A549 (cell line): ENCODE results near the gene PTPRG. TPM values are rescaled to one million over a fixed set of nuclear protein-coding genes. Genes with fewer than 3 reads are reported as not detected.

Source experiments
- ATAC-seq, 2 experiments: fragments of 200-7000 bp in 1 of 2; fragments of >200 bp in 1 of 2; cut with Nextera tagmentation in 1 of 2; cut with Tn5 transposase in 1 of 2; 3 replicates each; pipeline versions ENCODE4 v1.8.0 to v1.9.1; 2018 to 2020; ENCODE audit warnings: mild to moderate bottlenecking in 1 of 2, moderate library complexity in 1 of 2
- CTCF ChIA-PET: fragments of 300-600 bp; sonication (Branson Sonifier 250); formaldehyde crosslinking; extraction: SDS; loops from one replicate; lab custom pipeline; 2021; ENCODE audit warnings: antibody characterized with exemption, inconsistent platforms; lab: Yijun Ruan, JAX
- POLR2A ChIA-PET: fragments of 350-600 bp; formaldehyde crosslinking; extraction: SDS; loops from one replicate; lab custom pipeline; 2021; ENCODE audit warnings: antibody characterized with exemption, inconsistent platforms; lab: Yijun Ruan, JAX
- DNase-seq, 2 experiments: peaks; one replicate each; pipeline versions ENCODE4 v3.0.0 to v3.0.0-alpha.2; 2011 to 2016; ENCODE audit warnings: low read depth in 1 of 2, low spot score in 1 of 2
- FAIRE-seq: peaks from 2 replicates; lab custom pipeline; 2011; peaks lifted over from hg19 to GRCh38; lab: Jason Lieb, UNC
- H3K27ac ChIP-seq, 2 experiments: fragments of >200 bp; sonication (Bioruptor Twin); formaldehyde crosslinking; 3 replicates each; pipeline ENCODE4 v1.5.1; 2016 to 2017
- H3K4me1 ChIP-seq: fragments of >200 bp; sonication (Bioruptor Twin); formaldehyde crosslinking; 3 replicates; pipeline ENCODE4 v1.6.1; 2016
- H3K4me2 ChIP-seq: fragments of >200 bp; sonication (Bioruptor Twin); formaldehyde crosslinking; 3 replicates; pipeline ENCODE4 v1.6.1; 2016
- H3K4me3 ChIP-seq: fragments of >200 bp; sonication (Bioruptor Twin); formaldehyde crosslinking; 3 replicates; pipeline ENCODE4 v1.5.1; 2016
- H3K9me3 ChIP-seq: fragments of >200 bp; sonication (Bioruptor Twin); formaldehyde crosslinking; 3 replicates; pipeline ENCODE4 v1.6.1; 2016
- CBX2 ChIP-seq: fragments of 200-600 bp; sonication (generic); IDR thresholded peaks from 2 replicates; pipeline ENCODE4 v1.6.1; 2016; ENCODE audit warnings: low read depth, mild to moderate bottlenecking, borderline replicate concordance
- CBX8 ChIP-seq: fragments of 200-600 bp; sonication (generic); IDR thresholded peaks from 2 replicates; pipeline ENCODE4 v1.6.1; 2016
- CHD4 ChIP-seq: fragments of 200-600 bp; sonication (generic); IDR thresholded peaks from 2 replicates; pipeline ENCODE4 v1.6.1; 2016; ENCODE audit warnings: antibody characterized with exemption, mild to moderate bottlenecking, borderline replicate concordance
- EHF ChIP-seq: fragments of 250-450 bp; sonication (Bioruptor Pico); IDR thresholded peaks from 2 replicates; pipeline ENCODE4 v1.5.0; 2020; ENCODE audit warnings: mild to moderate bottlenecking
- EHMT2 ChIP-seq: fragments of 200-600 bp; sonication (generic); IDR thresholded peaks from 2 replicates; pipeline ENCODE4 v1.6.1; 2016; ENCODE audit warnings: antibody characterized with exemption, low read depth, mild to moderate bottlenecking, moderate library complexity
- HEYL ChIP-seq: fragments of 250-450 bp; sonication (Bioruptor Pico); IDR thresholded peaks from 2 replicates; pipeline ENCODE4 v1.8.0; 2021; ENCODE audit warnings: mild to moderate bottlenecking, moderate library complexity
- HMGXB4 ChIP-seq: fragments of 250-450 bp; sonication (Bioruptor Pico); IDR thresholded peaks from 2 replicates; pipeline ENCODE4 v1.5.0; 2021; ENCODE audit warnings: mild to moderate bottlenecking, moderate library complexity, borderline replicate concordance
- HOXA7 ChIP-seq: fragments of 250-450 bp; sonication (Bioruptor Pico); IDR thresholded peaks from 2 replicates; pipeline ENCODE4 v1.5.0; 2020; ENCODE audit warnings: mild to moderate bottlenecking, moderate library complexity
- HOXB13 ChIP-seq: fragments of 250-450 bp; sonication (Bioruptor Pico); IDR thresholded peaks from 2 replicates; pipeline ENCODE4 v1.5.0; 2020; ENCODE audit warnings: low read depth, mild to moderate bottlenecking, moderate library complexity
- JUN ChIP-seq, 2 experiments: fragments of >200 bp; sonication (Bioruptor Twin); formaldehyde crosslinking; IDR thresholded peaks; 2 replicates in 1 of 2; 3 replicates in 1 of 2; pipeline ENCODE4 v1.6.1; 2016 to 2017
- JUNB ChIP-seq: fragments of >200 bp; sonication (Bioruptor Twin); formaldehyde crosslinking; IDR thresholded peaks from 2 replicates; pipeline ENCODE4 v1.6.1; 2016
- KDM5A ChIP-seq: fragments of 200-600 bp; sonication (generic); IDR thresholded peaks from 2 replicates; pipeline ENCODE4 v1.6.1; 2016; ENCODE audit warnings: antibody characterized with exemption, mild to moderate bottlenecking
- MAFK ChIP-seq: fragments of 450-650 bp; IDR thresholded peaks from 2 replicates; pipeline ENCODE4 v1.6.1; 2014; ENCODE audit not compliant: partially characterized antibody
- NR3C1 ChIP-seq: fragments of >200 bp; sonication (Bioruptor Twin); formaldehyde crosslinking; IDR thresholded peaks from 3 replicates; pipeline ENCODE4 v1.6.1; 2017
- POLR2A ChIP-seq: IDR thresholded peaks from 2 replicates; pipeline ENCODE4 v1.6.1; 2012; ENCODE audit warnings: mild to moderate bottlenecking, low read length
- POLR2AphosphoS2 ChIP-seq: conservative IDR thresholded peaks from 2 replicates; pipeline ENCODE4 v1.6.1; 2012; ENCODE audit warnings: low read length, improper control_type of control experiment, inconsistent platforms
- RARB ChIP-seq: fragments of 250-450 bp; sonication (Bioruptor Pico); IDR thresholded peaks from 2 replicates; pipeline ENCODE4 v1.8.0; 2021; ENCODE audit warnings: mild to moderate bottlenecking, moderate library complexity
- RFX5 ChIP-seq: fragments of 450-650 bp; IDR thresholded peaks from 2 replicates; pipeline ENCODE4 v1.7.1; 2014; ENCODE audit warnings: antibody characterized with exemption, mild to moderate bottlenecking, moderate library complexity
- SMC3 ChIP-seq: fragments of >200 bp; sonication (Bioruptor Twin); formaldehyde crosslinking; IDR thresholded peaks from 3 replicates; pipeline ENCODE4 v1.6.1; 2018; ENCODE audit warnings: inconsistent platforms
- ZC3H11A ChIP-seq: fragments of 450-650 bp; IDR thresholded peaks from 2 replicates; pipeline ENCODE4 v1.6.1; 2014; ENCODE audit warnings: antibody characterized with exemption, mild to moderate bottlenecking
- ZFP36 ChIP-seq: fragments of 450-650 bp; IDR thresholded peaks from 2 replicates; pipeline ENCODE4 v1.6.1; 2014; ENCODE audit warnings: borderline replicate concordance; ENCODE audit not compliant: partially characterized antibody
- ZNF302 ChIP-seq: fragments of 250-450 bp; sonication (Bioruptor Pico); IDR thresholded peaks from 2 replicates; pipeline ENCODE4 v1.9.0; 2021; ENCODE audit warnings: inconsistent platforms, mild to moderate bottlenecking, moderate library complexity
- ZSCAN20 ChIP-seq: fragments of 250-450 bp; sonication (Bioruptor Pico); IDR thresholded peaks from 2 replicates; pipeline ENCODE4 v1.8.0; 2022; ENCODE audit warnings: mild to moderate bottlenecking, moderate library complexity
- WGBS: methylation state at CpG from one replicate; pipeline ENCODE4 v1.1.6; 2017; ENCODE audit errors: missing lambda C conversion rate; 5-methylcytosine and 5-hydroxymethylcytosine counted together
- polyA plus RNA-seq, 4 experiments: library from polyadenylated mRNA; depleted of rRNA in 3 of 4; stranded (reverse); fragments of >200 nt; fragmentation: RNase III in 1 of 4; extraction: RNeasy Plus Mini Kit Qiagen cat#74134 plus additional on column Dnase treatment in 1 of 4; gene quantifications; 2 replicates in 3 of 4; 3 replicates in 1 of 4; pipeline ENCODE4 v1.2.3, GENCODE V29; 2011 to 2017
- TF ChIP-seq, protein P1 (sequence below): fragments of 200-600 bp; sonication (generic); IDR thresholded peaks from 2 replicates; pipeline ENCODE4 v1.6.1; 2016; ENCODE audit warnings: antibody characterized with exemption, mild to moderate bottlenecking, moderate library complexity

Gene PTPRG
- polyA plus RNA-seq, 2 of the 4 experiments (the other 2 are of a cell fraction) = 4.5 to 4.8 TPM

GRCh38 chr3:62068337-62068736 is 507.0 kb downstream of the PTPRG start:
- CTCF ChIA-PET = interaction anchor here (0.6 kb wide), 1 partner anchor 242 kb away, joined by 6 read pairs; no protein-coding TSS in a partner anchor
- H3K4me3 ChIP-seq = no peak overlapping the region
- FAIRE-seq (no peak), DNase-seq (no peak)
- 50% methylated on average over 2 of the region's 2 CpGs for whole genome bisulfite sequencing
- POLR2A ChIA-PET = no interaction called here
- TF ChIP-seq MAFK (no peak), HEYL (CRISPR knock-in tag) (no peak), CBX2 (no peak), RFX5 (no peak), HOXA7 (CRISPR knock-in tag) (no peak), JUNB (no peak), HMGXB4 (CRISPR knock-in tag) (no peak), EHF (no peak), HOXB13 (CRISPR knock-in tag) (no peak), EHMT2 (no peak), CHD4 (no peak), POLR2A (no peak)
- TF ChIP-seq, protein P1, sequence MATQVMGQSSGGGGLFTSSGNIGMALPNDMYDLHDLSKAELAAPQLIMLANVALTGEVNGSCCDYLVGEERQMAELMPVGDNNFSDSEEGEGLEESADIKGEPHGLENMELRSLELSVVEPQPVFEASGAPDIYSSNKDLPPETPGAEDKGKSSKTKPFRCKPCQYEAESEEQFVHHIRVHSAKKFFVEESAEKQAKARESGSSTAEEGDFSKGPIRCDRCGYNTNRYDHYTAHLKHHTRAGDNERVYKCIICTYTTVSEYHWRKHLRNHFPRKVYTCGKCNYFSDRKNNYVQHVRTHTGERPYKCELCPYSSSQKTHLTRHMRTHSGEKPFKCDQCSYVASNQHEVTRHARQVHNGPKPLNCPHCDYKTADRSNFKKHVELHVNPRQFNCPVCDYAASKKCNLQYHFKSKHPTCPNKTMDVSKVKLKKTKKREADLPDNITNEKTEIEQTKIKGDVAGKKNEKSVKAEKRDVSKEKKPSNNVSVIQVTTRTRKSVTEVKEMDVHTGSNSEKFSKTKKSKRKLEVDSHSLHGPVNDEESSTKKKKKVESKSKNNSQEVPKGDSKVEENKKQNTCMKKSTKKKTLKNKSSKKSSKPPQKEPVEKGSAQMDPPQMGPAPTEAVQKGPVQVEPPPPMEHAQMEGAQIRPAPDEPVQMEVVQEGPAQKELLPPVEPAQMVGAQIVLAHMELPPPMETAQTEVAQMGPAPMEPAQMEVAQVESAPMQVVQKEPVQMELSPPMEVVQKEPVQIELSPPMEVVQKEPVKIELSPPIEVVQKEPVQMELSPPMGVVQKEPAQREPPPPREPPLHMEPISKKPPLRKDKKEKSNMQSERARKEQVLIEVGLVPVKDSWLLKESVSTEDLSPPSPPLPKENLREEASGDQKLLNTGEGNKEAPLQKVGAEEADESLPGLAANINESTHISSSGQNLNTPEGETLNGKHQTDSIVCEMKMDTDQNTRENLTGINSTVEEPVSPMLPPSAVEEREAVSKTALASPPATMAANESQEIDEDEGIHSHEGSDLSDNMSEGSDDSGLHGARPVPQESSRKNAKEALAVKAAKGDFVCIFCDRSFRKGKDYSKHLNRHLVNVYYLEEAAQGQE = no peak
- TF ChIP-seq, all 56 proteins: peak for 0
- Histone ChIP-seq H3K9me3 (no peaks in the 10 kb centered on the region), H3K27ac (no peak overlapping the region), H3K4me2 (no peak overlapping the region), H3K4me1 (no peaks in the 10 kb centered on the region)
- no peak for ATAC-seq

- POLR2A ChIA-PET = no interaction called here
- Histone ChIP-seq H3K4me2 (no peak overlapping the region), H3K4me3 (no peak overlapping the region)
- no peak for ATAC-seq
- no peak for TF ChIP-seq KDM5A
- TF ChIP-seq ZC3H11A = no peak
- no peak for TF ChIP-seq NR3C1
- no peak for TF ChIP-seq ZFP36
- TF ChIP-seq ZSCAN20 = no peak
- TF ChIP-seq JUN (IDR thresholded peaks at IDR 0.05) = no peak
- TF ChIP-seq RARB (CRISPR knock-in tag) = no peak
- TF ChIP-seq, protein P1 = no peak
- TF ChIP-seq POLR2AphosphoS2 = no peak
- TF ChIP-seq SMC3 = no peak
- no peak for TF ChIP-seq ZNF302
- TF ChIP-seq CBX8 = no peak
- TF ChIP-seq HOXA7 (CRISPR knock-in tag) = no peak
- TF ChIP-seq, all 56 proteins: peak for 0
- Histone ChIP-seq H3K27ac (no peak overlapping the region), H3K4me1 (no peaks in the 10 kb centered on the region), H3K9me3 (no peaks in the 10 kb centered on the region)
- 13% methylated on average over 6 of the region's 7 CpGs for WGBS
- FAIRE-seq (no peak), DNase-seq (no peak)
- CTCF ChIA-PET = interaction anchor here (1.3 kb wide), 1 partner anchor 23 kb away, joined by 3 read pairs; no protein-coding TSS in a partner anchor
Observed at GRCh38 chr3:62070891-62071290, 509.5 kb downstream of the PTPRG start.
